ENCODE measurements around the gene JAM2. TPM values are rescaled to one million over a fixed set of nuclear protein-coding genes. Genes with fewer than 3 reads are reported as not detected.

JAM2 gene
- total and polyA plus RNA-seq, 5 donors from 2014 or later, result 0.08 to 0.39 (median 0.24) TPM; not detected in 2

DNA sequence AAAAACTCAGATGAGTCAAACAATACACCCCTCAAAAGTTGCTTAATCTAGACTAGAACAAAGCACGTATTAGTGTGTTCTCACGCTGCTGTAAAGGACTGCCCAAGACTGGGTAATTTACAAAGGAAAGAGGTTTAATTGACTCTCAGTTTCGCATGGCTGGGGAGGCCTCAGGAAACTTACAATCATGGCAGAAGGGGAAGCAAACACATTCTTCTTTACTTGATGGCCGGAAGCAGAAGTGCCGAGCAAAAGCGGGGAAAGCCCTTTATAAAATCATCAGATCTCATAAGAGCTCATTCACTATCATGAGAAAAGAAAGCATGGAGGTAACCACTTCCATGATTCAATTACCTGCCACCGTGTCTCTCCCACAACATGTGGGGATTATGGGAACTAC is 10.1 kb downstream of the JAM2 start:
- H3K27me3 Mint-ChIP-seq, result peaks cover 4% of the 10 kb centered on the region
- ATAC-seq (ENCODE audit: low read depth in 2 of 2) (no peak), DNase-seq (no peak)
- Histone ChIP-seq H3K27me3 (ENCODE audit: control insufficient read depth, insufficient read depth, low read length) (no peaks in the 10 kb centered on the region), H3K36me3 (ENCODE audit: control insufficient read depth, insufficient read depth, low read length) (no peaks in the 10 kb centered on the region), H3K4me1 (ENCODE audit: control insufficient read depth, insufficient read depth, low read length, poor library complexity, severe bottlenecking) (no peaks in the 10 kb centered on the region), H3K4me3 (ENCODE audit: low read depth, low read length) (no peak overlapping the region), H3K9me3 (ENCODE audit: control insufficient read depth in 2 of 2, low read length in 2 of 2) (no peaks in the 10 kb centered on the region), H3K27ac (ENCODE audit: insufficient read depth, low read length, poor library complexity, severe bottlenecking) (no peak overlapping the region)
- no peak overlapping the region for H3K27ac Mint-ChIP-seq
- no peaks in the 10 kb centered on the region for H3K36me3 Mint-ChIP-seq
- peaks cover 0 to 1% (median 0%) of the 10 kb centered on the region in 7 donors for H3K9me3 Mint-ChIP-seq
- H3K4me3 Mint-ChIP-seq, result no peak overlapping the region
- H3K4me1 Mint-ChIP-seq, result no peaks in the 10 kb centered on the region

DNA sequence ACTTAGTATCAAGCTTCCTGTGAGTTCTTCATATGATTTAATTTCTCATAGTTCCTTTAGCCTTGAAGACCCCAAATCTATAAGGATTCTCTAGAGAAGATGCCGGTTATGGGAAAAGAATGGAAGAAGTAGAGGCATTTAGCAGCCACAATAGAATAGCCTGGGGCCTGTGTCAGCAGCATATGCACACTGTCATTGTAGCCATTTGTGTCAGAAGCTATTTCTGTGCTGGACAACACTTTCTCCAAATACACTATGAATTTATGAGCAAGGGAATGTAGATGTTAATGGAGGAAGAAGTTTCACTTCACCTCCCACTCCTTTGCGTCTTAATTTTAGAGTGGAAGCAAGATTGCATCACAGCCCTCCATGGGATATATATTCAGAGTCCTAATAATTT is 17.4 kb downstream of the JAM2 start:
- Histone ChIP-seq H3K9me3 (ENCODE audit: control insufficient read depth in 2 of 2, low read length in 2 of 2) (no peaks in the 10 kb centered on the region), H3K4me3 (ENCODE audit: low read depth, low read length) (no peak overlapping the region), H3K27ac (ENCODE audit: insufficient read depth, low read length, poor library complexity, severe bottlenecking) (no peak overlapping the region), H3K4me1 (ENCODE audit: control insufficient read depth, insufficient read depth, low read length, poor library complexity, severe bottlenecking) (no peaks in the 10 kb centered on the region), H3K27me3 (ENCODE audit: control insufficient read depth, insufficient read depth, low read length) (peaks cover 6% of the 10 kb centered on the region), H3K36me3 (ENCODE audit: control insufficient read depth, insufficient read depth, low read length) (no peaks in the 10 kb centered on the region)
- DNase-seq (no peak), ATAC-seq (ENCODE audit: low read depth in 2 of 2) (no peak)
- no peak overlapping the region for H3K27ac Mint-ChIP-seq
- H3K27me3 Mint-ChIP-seq, result peaks cover 22% of the 10 kb centered on the region
- no peaks in the 10 kb centered on the region for H3K36me3 Mint-ChIP-seq
- no peak overlapping the region for H3K4me3 Mint-ChIP-seq
- H3K4me1 Mint-ChIP-seq, result no peaks in the 10 kb centered on the region
- H3K9me3 Mint-ChIP-seq, result peaks cover 0 to 1% (median 0%) of the 10 kb centered on the region in 7 donors

DNA sequence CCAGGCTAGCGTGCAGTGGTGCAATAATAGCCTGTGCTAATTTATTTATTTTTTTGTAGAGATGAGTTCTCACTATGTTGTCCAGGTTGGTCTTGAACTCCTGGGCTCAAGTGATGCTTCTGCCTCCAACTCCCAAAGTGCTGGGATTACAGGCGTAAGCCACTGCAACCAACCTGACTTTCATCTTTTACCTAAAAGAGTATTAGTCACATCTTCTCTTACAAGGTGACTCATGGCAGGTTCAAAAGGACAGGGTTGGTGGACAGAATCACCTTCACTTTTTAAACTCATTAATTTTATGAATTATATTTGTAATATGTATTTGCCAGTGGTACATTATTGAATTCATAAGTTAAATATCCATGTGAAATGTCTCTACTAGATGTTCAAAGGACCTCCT is 18.1 kb downstream of the JAM2 start:
- no peak overlapping the region for H3K27ac Mint-ChIP-seq
- H3K4me3 Mint-ChIP-seq, result no peak overlapping the region
- no peak for ATAC-seq (ENCODE audit: low read depth in 2 of 2)
- no peaks in the 10 kb centered on the region for H3K36me3 Mint-ChIP-seq
- no peaks in the 10 kb centered on the region for H3K9me3 ChIP-seq (ENCODE audit: control insufficient read depth in 2 of 2, low read length in 2 of 2)
- no peak overlapping the region for H3K4me3 ChIP-seq (ENCODE audit: low read depth, low read length)
- H3K4me1 ChIP-seq (ENCODE audit: control insufficient read depth, insufficient read depth, low read length, poor library complexity, severe bottlenecking), result no peaks in the 10 kb centered on the region
- DNase-seq, result no peak
- no peaks in the 10 kb centered on the region for H3K4me1 Mint-ChIP-seq
- peaks cover 0 to 1% (median 0%) of the 10 kb centered on the region in 7 donors for H3K9me3 Mint-ChIP-seq
- H3K27ac ChIP-seq (ENCODE audit: insufficient read depth, low read length, poor library complexity, severe bottlenecking), result no peak overlapping the region
- no peaks in the 10 kb centered on the region for H3K36me3 ChIP-seq (ENCODE audit: control insufficient read depth, insufficient read depth, low read length)
- peaks cover 6% of the 10 kb centered on the region for H3K27me3 ChIP-seq (ENCODE audit: control insufficient read depth, insufficient read depth, low read length)
- peaks cover 22% of the 10 kb centered on the region for H3K27me3 Mint-ChIP-seq

DNA sequence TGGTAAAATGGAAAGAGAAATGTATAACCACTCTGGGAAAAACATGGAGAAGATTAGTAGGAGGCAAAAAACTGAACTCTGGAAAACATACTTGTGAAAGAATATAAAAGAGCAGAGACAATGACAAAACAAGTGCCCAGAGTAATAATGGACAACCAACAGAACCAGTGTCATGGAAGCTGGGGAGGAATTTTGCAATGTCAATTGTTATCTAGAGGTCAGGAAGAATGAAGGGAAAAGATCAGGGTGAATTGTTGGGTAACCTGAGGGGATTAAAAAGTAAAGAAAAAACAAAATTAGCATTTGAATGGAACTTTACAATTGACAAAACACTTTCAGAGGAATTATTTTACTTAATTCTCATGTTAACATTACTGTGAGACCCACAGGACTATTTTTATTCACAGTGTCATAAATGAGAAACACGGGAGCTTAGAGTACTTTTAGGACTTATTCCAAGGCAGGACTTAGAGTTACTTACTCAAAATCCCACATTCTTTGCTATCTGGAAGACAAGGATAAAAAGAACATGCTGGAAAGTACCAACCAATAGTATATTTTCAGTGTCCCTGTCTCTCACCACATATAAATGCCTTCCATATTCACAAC is 19.5 kb downstream of the JAM2 start:
- H3K36me3 Mint-ChIP-seq, result no peaks in the 10 kb centered on the region
- peaks cover 30% of the 10 kb centered on the region for H3K27me3 Mint-ChIP-seq

DNA sequence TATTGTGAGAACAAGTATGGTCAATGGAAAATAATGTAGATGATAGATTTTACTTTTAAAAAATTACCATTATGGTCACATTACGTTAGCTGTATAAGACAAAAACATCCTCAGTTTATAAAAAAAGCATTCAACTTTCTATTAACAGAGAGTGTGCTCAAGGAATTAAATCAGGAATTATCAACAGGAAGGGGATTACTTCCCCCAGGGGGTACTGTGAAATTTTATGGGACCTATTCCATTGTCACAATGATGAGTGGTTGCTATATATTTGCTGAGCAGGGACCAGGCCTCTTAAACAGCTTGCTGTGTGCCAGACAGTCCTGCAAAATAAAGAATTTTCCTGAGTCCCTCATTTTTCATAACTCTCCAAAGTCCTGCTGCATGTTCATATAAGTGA is 21.2 kb downstream of the JAM2 start:
- Mint-ChIP-seq H3K9me3 (no peaks in the 10 kb centered on the region), H3K36me3 (no peaks in the 10 kb centered on the region), H3K4me3 (no peak overlapping the region), H3K27me3 (peaks cover 25% of the 10 kb centered on the region), H3K27ac (no peak overlapping the region), H3K4me1 (no peaks in the 10 kb centered on the region)
- no peak for DNase-seq
- H3K4me1 ChIP-seq (ENCODE audit: control insufficient read depth, insufficient read depth, low read length, poor library complexity, severe bottlenecking), result no peaks in the 10 kb centered on the region
- H3K27ac ChIP-seq (ENCODE audit: insufficient read depth, low read length, poor library complexity, severe bottlenecking), result no peak overlapping the region
- H3K27me3 ChIP-seq (ENCODE audit: control insufficient read depth, insufficient read depth, low read length), result peaks cover 6% of the 10 kb centered on the region
- H3K4me3 ChIP-seq (ENCODE audit: low read depth, low read length), result no peak overlapping the region
- H3K9me3 ChIP-seq (ENCODE audit: control insufficient read depth in 2 of 2, low read length in 2 of 2), result no peaks in the 10 kb centered on the region
- no peaks in the 10 kb centered on the region for H3K36me3 ChIP-seq (ENCODE audit: control insufficient read depth, insufficient read depth, low read length)
- no peak for ATAC-seq (ENCODE audit: low read depth in 2 of 2)

More for the DNA sequence above, 19.5 kb downstream of the JAM2 start:
- ATAC-seq (ENCODE audit: low read depth in 2 of 2), result no peak
- H3K9me3 ChIP-seq (ENCODE audit: control insufficient read depth in 2 of 2, low read length in 2 of 2), result no peaks in the 10 kb centered on the region
- H3K27ac ChIP-seq (ENCODE audit: insufficient read depth, low read length, poor library complexity, severe bottlenecking), result no peak overlapping the region
- H3K4me3 Mint-ChIP-seq, result no peak overlapping the region
- no peaks in the 10 kb centered on the region for H3K4me1 Mint-ChIP-seq
- no peaks in the 10 kb centered on the region for H3K4me1 ChIP-seq (ENCODE audit: control insufficient read depth, insufficient read depth, low read length, poor library complexity, severe bottlenecking)
- no peaks in the 10 kb centered on the region for H3K36me3 ChIP-seq (ENCODE audit: control insufficient read depth, insufficient read depth, low read length)
- no peak for DNase-seq
- H3K9me3 Mint-ChIP-seq, result peaks cover 0 to 1% (median 0%) of the 10 kb centered on the region in 7 donors
- H3K27ac Mint-ChIP-seq, result peak overlapping the region in 1 of 3 donors; percentile 29
- no peak overlapping the region for H3K4me3 ChIP-seq (ENCODE audit: low read depth, low read length)
- peaks cover 6% of the 10 kb centered on the region for H3K27me3 ChIP-seq (ENCODE audit: control insufficient read depth, insufficient read depth, low read length)

DNA sequence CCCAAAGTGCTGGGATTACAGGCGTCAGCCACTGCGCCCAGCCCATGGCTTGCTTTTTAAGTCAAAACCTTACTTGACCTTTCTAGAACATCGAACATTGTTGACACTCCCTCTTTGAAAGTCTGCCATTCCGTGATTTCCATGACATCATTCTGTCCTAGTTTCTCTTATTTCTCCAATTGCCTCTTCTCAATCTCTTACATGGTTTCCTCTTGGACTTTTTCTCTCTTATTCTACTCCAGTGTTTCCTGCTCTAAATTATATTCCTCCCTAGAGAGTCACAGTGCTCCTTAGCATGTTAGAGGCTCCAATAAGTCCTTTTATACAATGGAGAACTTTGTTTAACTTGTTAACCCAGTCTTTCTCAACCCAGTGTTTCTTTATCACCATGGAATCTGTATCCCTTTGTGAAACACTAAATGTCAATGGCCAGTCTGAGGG is 25.5 kb downstream of the JAM2 start:
- Mint-ChIP-seq H3K27me3 (peaks cover 23% of the 10 kb centered on the region), H3K27ac (no peak overlapping the region), H3K9me3 (peaks cover 0 to 4% (median 0%) of the 10 kb centered on the region in 7 donors), H3K36me3 (no peaks in the 10 kb centered on the region), H3K4me1 (no peaks in the 10 kb centered on the region), H3K4me3 (no peak overlapping the region)
- no peaks in the 10 kb centered on the region for H3K9me3 ChIP-seq (ENCODE audit: control insufficient read depth in 2 of 2, low read length in 2 of 2)
- peaks cover 4% of the 10 kb centered on the region for H3K27me3 ChIP-seq (ENCODE audit: control insufficient read depth, insufficient read depth, low read length)
- no peak overlapping the region for H3K4me3 ChIP-seq (ENCODE audit: low read depth, low read length)
- no peaks in the 10 kb centered on the region for H3K36me3 ChIP-seq (ENCODE audit: control insufficient read depth, insufficient read depth, low read length)
- H3K4me1 ChIP-seq (ENCODE audit: control insufficient read depth, insufficient read depth, low read length, poor library complexity, severe bottlenecking), result no peaks in the 10 kb centered on the region
- ATAC-seq (ENCODE audit: low read depth in 2 of 2) (no peak), DNase-seq (no peak)
- no peak overlapping the region for H3K27ac ChIP-seq (ENCODE audit: insufficient read depth, low read length, poor library complexity, severe bottlenecking)

DNA sequence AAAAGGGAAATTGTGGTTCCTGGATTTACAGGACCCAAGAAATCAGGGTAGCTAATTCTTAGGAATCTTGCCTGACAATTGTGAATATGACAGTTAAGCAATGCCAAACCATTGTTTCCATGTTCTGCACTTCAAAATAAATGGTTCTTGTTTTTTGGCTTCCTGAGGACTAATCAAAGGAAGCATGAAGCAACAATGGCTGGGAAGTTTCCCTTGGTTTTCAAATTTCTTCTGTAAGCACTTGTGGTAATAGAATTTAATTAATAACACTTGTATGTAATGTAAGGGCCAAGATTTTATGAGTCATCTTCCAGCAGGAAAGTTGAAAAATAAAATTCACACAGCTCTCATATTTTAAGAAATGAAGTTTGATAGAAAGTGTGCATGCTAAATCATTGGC is 31.7 kb downstream of the JAM2 start:
- peaks cover 0 to 6% (median 3%) of the 10 kb centered on the region in 7 donors for H3K9me3 Mint-ChIP-seq
- no peak for ATAC-seq (ENCODE audit: low read depth in 2 of 2)
- H3K27ac ChIP-seq (ENCODE audit: insufficient read depth, low read length, poor library complexity, severe bottlenecking), result no peak overlapping the region
- no peak overlapping the region for H3K27ac Mint-ChIP-seq
- H3K27me3 Mint-ChIP-seq, result peaks cover 24% of the 10 kb centered on the region
- H3K27me3 ChIP-seq (ENCODE audit: control insufficient read depth, insufficient read depth, low read length), result peaks cover 6% of the 10 kb centered on the region
- no peaks in the 10 kb centered on the region for H3K36me3 ChIP-seq (ENCODE audit: control insufficient read depth, insufficient read depth, low read length)
- no peaks in the 10 kb centered on the region for H3K9me3 ChIP-seq (ENCODE audit: control insufficient read depth in 2 of 2, low read length in 2 of 2)
- no peaks in the 10 kb centered on the region for H3K4me1 ChIP-seq (ENCODE audit: control insufficient read depth, insufficient read depth, low read length, poor library complexity, severe bottlenecking)
- no peak for DNase-seq
- H3K4me3 ChIP-seq (ENCODE audit: low read depth, low read length), result no peak overlapping the region
- H3K36me3 Mint-ChIP-seq, result no peaks in the 10 kb centered on the region
- no peak overlapping the region for H3K4me3 Mint-ChIP-seq
- H3K4me1 Mint-ChIP-seq, result no peaks in the 10 kb centered on the region

DNA sequence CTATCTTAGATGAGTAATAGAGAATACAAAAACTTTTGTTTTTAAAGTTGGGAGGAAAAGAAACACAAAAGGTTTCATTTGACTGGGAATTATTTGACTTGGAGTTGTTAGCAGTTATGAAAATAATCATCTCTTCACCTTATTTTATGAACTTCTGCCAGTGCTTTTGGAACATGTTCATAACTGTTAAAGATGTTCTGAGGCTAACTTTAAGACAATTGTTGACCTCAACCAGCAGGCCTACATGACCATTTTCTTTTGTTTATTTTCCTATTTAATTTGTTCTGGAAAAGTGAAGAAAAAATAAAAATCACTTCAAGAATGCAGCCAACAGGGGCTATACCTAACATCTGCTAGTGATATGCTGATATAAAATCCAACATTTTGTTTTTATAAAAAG is 37.4 kb downstream of the JAM2 start:
- Mint-ChIP-seq H3K27ac (no peak overlapping the region), H3K27me3 (peaks cover 24% of the 10 kb centered on the region), H3K9me3 (peaks cover 0 to 6% (median 1%) of the 10 kb centered on the region in 7 donors), H3K4me3 (no peak overlapping the region), H3K36me3 (no peaks in the 10 kb centered on the region), H3K4me1 (no peaks in the 10 kb centered on the region)
- H3K9me3 ChIP-seq (ENCODE audit: control insufficient read depth in 2 of 2, low read length in 2 of 2), result no peaks in the 10 kb centered on the region
- no peak overlapping the region for H3K27ac ChIP-seq (ENCODE audit: insufficient read depth, low read length, poor library complexity, severe bottlenecking)
- H3K4me1 ChIP-seq (ENCODE audit: control insufficient read depth, insufficient read depth, low read length, poor library complexity, severe bottlenecking), result no peaks in the 10 kb centered on the region
- H3K4me3 ChIP-seq (ENCODE audit: low read depth, low read length), result no peak overlapping the region
- H3K36me3 ChIP-seq (ENCODE audit: control insufficient read depth, insufficient read depth, low read length), result no peaks in the 10 kb centered on the region
- DNase-seq (no peak), ATAC-seq (ENCODE audit: low read depth in 2 of 2) (no peak)
- peaks cover 2% of the 10 kb centered on the region for H3K27me3 ChIP-seq (ENCODE audit: control insufficient read depth, insufficient read depth, low read length)
